ENCODE measurements around the gene TCTN2.

- TF ChIP-seq FOXM1 (IDR thresholded peaks at IDR 0.05; ENCODE audit: low read depth, low read length) (no peak), POLR2AphosphoS5 (IDR thresholded peaks at IDR 0.05; ENCODE audit: low read length) (no peak), IKZF1 (conservative IDR thresholded peaks at IDR 0.05) (no peak), E4F1 (IDR thresholded peaks at IDR 0.05; ENCODE audit: borderline replicate concordance, partially characterized antibody) (no peak), ETV6 (conservative IDR thresholded peaks at IDR 0.05 in 1 of 2, IDR thresholded peaks at IDR 0.05 in 1 of 2; ENCODE audit: borderline replicate concordance in 1 of 2, low read depth in 1 of 2) (no peak), SRF (IDR thresholded peaks at IDR 0.05; ENCODE audit: low read depth in 2 of 2, low read length in 2 of 2) (no peak), ESRRA (IDR thresholded peaks at IDR 0.05; ENCODE audit: low read length) (no peak), YY1 (IDR thresholded peaks at IDR 0.05; ENCODE audit: low read depth, low read length) (no peak)
- TF ChIP-seq, protein P1, sequence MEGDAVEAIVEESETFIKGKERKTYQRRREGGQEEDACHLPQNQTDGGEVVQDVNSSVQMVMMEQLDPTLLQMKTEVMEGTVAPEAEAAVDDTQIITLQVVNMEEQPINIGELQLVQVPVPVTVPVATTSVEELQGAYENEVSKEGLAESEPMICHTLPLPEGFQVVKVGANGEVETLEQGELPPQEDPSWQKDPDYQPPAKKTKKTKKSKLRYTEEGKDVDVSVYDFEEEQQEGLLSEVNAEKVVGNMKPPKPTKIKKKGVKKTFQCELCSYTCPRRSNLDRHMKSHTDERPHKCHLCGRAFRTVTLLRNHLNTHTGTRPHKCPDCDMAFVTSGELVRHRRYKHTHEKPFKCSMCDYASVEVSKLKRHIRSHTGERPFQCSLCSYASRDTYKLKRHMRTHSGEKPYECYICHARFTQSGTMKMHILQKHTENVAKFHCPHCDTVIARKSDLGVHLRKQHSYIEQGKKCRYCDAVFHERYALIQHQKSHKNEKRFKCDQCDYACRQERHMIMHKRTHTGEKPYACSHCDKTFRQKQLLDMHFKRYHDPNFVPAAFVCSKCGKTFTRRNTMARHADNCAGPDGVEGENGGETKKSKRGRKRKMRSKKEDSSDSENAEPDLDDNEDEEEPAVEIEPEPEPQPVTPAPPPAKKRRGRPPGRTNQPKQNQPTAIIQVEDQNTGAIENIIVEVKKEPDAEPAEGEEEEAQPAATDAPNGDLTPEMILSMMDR (IDR thresholded peaks at IDR 0.05 in 2 of 3, conservative IDR thresholded peaks at IDR 0.05 in 1 of 3; ENCODE audit: control insufficient read depth in 2 of 3, extremely low read depth in 1 of 3, insufficient read depth in 1 of 3, low read depth in 3 of 3, low read length in 3 of 3), result no peak
- TF ChIP-seq, protein P2, sequence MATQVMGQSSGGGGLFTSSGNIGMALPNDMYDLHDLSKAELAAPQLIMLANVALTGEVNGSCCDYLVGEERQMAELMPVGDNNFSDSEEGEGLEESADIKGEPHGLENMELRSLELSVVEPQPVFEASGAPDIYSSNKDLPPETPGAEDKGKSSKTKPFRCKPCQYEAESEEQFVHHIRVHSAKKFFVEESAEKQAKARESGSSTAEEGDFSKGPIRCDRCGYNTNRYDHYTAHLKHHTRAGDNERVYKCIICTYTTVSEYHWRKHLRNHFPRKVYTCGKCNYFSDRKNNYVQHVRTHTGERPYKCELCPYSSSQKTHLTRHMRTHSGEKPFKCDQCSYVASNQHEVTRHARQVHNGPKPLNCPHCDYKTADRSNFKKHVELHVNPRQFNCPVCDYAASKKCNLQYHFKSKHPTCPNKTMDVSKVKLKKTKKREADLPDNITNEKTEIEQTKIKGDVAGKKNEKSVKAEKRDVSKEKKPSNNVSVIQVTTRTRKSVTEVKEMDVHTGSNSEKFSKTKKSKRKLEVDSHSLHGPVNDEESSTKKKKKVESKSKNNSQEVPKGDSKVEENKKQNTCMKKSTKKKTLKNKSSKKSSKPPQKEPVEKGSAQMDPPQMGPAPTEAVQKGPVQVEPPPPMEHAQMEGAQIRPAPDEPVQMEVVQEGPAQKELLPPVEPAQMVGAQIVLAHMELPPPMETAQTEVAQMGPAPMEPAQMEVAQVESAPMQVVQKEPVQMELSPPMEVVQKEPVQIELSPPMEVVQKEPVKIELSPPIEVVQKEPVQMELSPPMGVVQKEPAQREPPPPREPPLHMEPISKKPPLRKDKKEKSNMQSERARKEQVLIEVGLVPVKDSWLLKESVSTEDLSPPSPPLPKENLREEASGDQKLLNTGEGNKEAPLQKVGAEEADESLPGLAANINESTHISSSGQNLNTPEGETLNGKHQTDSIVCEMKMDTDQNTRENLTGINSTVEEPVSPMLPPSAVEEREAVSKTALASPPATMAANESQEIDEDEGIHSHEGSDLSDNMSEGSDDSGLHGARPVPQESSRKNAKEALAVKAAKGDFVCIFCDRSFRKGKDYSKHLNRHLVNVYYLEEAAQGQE (IDR thresholded peaks at IDR 0.05; ENCODE audit: low read depth, low read length), result no peak
Observed at GRCh38 chr12:123717350-123717749, 46.4 kb downstream of the TCTN2 start.
